Stimulated activated CD4-positive, alpha-beta T cell treated with anti-CD3 and anti-CD28 coated beads, Interleukin-15, amount 100 ng/mL, for 1 hour (primary cell): ENCODE data around the gene CDYL.

Experiments used
- DNase-seq, 2 donors: peaks; one replicate each; pipeline ENCODE4 v3.0.0-alpha.2; 2020; ENCODE audit warnings: low read depth in 1 of 2, low spot score in 1 of 2

Gene CDYL

DNA sequence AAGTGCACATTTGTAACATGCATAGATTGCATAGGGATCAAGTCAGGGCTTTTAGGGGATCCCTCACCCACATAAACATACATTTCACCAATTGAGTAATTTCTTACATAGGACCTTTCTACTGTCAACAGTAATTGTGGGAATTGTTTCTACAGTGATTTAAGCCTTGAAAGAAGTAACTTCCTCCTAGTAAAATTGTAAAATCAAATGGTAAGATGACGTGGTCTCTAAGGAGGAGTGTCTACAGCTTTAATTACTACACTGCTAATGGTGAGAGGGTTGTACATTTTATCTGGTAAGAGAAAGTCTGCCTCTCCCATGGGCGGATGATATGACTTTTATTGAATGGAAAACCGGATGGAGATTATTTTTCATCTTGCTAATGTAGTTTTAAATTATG is 129.6 kb downstream of the CDYL start:
- no peak for DNase-seq

DNA sequence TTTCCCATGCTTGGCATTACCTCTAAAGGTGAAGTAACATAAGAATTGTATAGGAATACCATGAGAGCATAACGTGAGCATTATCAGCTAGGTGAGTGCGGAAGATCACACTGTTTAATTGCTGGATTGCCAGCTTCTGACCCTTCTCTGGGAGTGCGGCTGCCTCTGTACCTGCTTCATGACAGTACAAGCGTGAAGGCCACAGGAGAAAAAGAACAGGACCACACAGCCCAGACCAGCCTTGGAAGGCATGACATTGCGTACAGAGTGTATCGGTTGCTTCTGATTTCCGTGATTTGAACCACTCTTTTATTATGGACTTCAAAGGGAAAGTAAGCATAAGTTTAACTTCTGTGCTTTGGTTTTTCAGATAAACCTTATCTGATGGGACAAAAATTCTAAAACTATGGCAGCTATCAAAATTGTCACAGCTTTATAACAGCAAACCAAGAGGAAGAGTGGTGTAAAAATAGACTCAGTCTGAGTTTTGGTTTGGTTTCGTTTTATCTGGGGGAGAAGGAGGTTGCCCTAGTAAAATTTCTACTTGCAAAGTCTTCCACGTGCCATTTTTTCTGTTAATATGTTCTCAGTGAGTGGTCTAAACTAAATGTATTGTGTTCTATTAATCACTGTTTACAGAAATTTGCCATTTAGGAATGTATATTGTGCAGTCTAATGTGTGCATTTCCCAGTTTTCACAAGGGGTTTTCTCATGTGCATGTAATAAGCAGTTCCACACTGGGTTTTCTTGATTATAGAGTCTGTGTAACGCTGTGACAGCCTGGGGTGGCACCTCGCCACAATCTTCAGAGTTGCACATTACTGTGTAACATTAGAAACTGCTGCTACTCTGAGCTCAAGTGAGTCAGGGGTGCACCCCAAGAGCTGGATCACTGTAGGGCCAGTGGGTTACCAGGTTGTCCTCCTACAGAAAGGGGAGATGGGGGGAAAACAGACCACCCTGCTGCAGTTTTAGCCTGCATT is 130.4 kb downstream of the CDYL start:
- no peak for DNase-seq

DNA sequence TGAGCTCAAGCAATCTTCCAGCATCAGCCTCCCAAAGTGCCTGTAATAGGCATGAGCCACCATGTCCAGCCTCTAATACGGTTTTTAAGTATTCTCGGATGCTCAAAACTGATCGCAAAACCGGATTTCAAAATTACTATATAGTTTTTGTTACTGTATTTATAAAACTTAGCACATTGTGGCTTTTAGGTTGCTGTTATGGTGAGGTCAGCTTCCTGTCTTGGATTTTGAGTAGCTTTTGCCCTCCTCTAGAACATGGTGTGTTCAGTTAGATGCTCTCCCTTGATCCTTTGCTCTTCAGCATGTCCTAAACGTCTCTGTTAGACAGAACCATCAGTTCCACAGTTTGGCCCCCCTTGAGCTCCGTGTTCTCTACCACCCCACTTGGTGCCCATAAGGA is 131.4 kb downstream of the CDYL start:
- DNase-seq, result no peak

GRCh38 chr6:4908062-4908461 is 131.9 kb downstream of the CDYL start:
- no peak for DNase-seq

- no peak for DNase-seq
Observed at GRCh38 chr6:4909063-4909706, 133.0 kb downstream of the CDYL start.

DNA sequence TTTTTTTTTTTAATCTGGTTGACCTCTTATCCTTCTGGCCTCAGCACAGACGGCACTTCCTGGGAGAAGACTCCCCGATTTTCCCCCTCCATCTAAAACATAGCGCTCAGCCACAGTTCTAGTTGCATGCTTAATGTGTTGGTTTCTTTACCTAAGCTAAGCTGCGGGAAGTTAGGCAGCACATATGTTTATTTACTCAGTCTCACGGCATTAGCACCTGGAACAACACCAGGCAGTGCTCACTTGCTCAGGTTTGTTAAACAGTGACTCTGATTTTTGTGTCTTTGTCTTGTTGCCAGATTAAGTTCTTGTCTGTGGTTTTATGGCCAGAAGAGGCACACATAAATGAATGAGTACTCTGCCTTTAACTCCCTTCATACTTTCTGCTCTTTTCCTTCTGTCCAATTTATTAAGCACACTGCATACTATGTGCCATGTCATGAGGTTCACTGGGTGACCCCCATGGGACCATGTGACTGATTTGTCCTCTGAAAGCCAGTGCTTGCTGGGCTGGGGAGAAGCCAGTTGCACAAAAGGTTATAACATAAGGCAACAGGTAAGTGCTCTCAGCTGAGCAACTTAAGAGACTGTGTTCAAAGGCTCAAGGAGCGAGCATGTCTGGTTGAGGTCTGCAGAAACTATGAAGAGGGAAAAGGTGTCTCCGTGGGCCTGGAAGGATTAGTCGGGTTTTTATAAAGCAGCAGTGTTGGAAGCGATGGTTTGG is 134.0 kb downstream of the CDYL start:
- DNase-seq, result no peak

GRCh38 chr6:4912559-4912958 is 136.4 kb downstream of the CDYL start:
- no peak for DNase-seq

GRCh38 chr6:4913705-4914419 is 137.7 kb downstream of the CDYL start:
- no peak for DNase-seq

DNA sequence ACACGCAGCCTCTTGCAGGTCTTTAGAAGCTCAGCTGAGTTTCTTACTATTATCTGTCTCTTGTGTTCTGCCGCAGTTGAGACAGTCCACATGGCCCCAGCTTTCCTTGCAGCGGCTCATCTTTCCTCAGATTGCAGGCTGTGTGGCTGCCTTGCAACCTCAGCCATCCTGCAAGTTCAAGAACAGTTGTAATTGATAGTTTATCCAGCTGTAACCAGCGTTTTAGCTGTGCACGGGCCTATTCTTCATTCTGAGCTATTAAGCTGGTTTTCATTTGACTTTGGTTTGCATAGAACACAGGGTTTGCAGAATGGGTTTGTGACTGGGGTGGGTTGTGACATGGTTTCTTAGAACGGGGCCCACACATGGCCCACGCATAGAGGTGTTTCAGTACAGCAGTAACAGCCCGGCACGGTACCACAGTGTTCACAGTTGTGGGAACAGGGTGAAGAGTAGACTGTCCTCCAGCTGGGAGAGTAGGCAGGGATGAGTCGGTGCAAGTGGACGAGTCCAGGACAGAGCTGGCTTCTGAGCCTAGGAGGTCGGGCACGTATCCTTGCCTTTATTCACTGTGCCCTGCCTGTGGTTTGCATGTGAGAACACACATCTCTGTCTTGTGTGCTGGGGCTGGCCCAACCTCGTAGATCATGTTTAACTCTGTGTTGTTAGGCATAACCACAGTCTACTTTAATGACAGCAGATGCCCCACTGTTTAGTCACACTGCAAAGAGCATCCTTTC is 138.4 kb downstream of the CDYL start:
- no peak for DNase-seq

DNA sequence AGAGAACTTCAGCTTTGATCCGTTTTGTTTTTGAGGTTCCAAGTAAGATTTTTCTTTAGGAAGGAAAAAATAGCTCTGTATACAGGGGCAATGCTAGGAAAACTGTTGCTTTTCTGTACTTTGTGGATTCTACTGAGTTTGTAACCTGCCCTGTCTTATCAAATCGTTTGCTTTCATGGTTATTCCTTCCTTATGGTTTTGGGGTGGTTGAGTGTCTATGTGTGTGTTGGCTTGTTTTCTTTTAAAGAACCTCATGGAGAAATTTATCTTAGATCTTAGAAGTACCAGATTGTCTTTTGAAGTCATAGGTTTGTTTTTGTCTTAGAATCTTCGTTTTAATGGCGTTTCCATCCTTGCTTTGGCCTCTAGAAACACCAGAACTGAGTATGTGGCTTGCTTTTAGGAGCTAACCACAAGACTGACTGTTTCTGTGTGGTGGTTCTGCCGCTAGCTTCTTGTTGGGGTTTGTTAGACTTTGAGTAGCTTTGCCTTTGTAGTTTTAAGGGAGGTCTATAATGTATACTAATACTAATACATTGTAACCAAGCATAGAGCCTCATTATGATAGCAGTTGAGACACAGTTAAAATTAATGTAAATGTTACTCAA is 140.9 kb downstream of the CDYL start:
- no peak for DNase-seq

DNA sequence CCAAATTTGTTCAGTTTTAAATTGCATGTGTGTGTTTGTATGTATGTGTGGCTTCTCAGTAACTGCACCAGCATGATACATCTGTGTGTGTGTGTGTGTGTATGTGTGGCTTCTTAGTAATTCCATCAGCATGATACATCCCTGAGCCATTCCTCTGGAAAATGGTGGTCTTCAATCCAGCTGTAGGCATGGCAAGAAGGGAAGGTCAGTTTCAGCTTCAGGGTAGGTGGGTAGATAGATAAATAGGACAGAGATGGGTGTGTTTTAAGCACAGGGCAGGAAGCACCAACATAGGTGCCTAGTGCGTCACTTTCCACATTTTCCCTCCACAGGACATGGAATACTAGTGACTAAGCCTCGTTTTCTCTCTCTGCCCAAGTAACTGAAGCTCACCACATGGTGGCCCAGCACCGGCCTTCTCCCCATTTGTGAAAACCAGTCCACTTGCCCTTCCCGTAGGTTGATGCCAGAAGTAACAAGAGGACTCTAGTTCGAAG is 144.8 kb downstream of the CDYL start:
- DNase-seq, result no peak

GRCh38 chr6:4922488-4923037 is 146.4 kb downstream of the CDYL start:
- no peak for DNase-seq

DNA sequence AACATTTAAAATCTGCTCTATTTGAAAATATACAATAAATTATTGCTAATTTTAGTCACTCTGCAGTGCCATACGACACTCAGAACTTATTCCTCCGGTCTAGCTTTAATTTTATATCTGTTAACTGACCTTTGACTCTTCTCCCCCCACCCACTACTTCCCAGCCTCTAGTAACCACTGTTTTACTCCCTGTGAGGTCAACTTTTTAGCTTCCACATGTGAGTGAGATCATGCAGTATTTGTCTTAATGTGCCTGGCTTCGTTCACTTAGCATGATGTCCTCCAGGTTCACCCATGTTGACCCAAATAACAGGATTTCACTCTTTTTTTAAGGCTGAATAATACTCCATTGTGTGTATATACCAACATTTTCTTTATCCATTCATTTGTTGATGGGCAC is 146.9 kb downstream of the CDYL start:
- DNase-seq, result no peak

DNA sequence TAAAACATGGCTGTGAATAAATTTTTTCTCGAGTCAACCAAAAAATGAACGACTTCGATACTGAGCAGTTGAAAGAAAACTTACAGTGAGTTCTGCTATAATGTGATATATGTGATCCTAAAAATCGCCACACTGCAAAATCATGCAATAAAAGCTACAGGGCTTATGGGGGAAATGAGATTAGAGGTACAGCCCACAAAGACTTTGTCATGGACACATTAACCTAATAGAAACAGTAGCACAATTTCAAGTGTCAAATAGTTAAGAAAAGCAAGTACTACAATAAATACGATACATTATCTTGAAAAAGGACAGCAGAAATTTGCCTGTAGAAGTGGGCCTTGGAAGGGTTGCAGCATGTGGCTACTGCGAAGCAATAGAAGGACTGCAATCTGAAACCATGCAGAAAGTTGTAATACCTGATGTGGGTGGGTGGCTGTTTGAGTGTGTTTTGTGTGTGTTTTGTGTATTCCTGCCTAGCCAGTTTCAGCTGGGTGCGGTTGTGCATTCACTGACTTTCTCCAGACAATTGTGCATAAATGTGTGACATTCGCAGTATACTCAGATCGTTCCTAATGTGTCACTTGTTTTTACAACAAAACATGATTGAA is 148.6 kb downstream of the CDYL start:
- DNase-seq, result no peak

- no peak for DNase-seq
Observed at GRCh38 chr6:4925580-4925979, 149.4 kb downstream of the CDYL start.

GRCh38 chr6:4928426-4928825 is 152.2 kb downstream of the CDYL start:
- no peak for DNase-seq

DNA sequence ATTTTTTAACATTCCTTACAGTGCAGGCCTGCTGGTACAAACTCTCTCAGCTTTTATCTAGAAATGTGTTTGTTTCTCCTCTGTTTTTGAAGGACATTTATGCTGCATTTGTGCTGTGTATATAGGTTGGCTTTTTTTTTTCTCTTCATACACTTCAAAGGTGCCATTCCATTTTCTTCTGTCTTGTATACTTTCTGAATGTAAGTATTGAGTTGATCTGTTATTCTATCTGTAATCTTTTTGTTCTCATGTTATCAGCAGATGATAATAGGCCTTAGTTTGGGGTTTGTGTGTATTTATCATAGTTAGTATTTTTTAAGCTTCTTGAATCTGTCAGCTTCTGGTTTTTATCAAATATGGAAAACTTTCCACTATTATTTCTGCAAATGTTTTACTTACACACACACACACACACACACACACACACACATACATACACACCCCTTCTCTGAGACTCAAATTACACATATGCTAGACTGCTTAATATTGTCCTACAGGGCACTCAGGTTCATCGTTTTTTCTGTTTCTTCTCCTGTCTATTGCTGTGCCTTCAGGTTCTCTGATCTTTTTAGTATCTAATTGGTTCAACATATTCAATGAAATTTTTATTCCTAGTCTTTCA is 153.0 kb downstream of the CDYL start:
- no peak for DNase-seq

DNA sequence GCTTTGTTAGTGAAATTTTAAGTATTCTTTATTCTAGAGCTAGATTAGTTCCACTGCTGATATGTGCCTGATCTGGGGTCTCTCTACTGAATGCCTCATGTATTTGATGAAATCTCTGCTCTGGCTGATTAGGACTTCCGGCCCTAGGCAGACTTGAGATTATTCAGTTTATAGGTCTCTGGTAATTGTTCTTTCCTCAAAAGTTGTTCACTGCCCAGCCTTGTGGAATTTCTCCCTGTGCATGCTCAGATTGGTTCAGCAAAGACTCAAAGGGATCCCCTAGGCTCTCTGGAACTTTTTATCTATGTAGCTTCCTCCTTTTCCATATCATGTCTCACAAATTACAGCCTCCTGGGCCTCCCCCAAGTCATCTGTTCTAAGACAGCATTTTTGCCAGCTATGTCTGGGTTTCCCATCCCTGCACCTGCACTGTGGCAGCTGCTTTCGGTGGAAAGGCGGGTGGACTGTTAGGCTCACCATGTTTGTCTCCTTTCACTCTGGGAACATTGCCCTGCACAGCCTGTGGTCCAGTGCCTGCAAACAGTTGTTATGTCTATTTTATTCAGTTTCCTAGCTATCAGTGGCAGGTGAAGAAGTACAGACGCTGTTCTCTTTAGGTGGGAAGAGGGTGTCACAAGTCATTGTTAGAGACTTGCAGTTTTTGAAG is 154.0 kb downstream of the CDYL start:
- no peak for DNase-seq
